ENCODE results near the gene MAP7.

DNA sequence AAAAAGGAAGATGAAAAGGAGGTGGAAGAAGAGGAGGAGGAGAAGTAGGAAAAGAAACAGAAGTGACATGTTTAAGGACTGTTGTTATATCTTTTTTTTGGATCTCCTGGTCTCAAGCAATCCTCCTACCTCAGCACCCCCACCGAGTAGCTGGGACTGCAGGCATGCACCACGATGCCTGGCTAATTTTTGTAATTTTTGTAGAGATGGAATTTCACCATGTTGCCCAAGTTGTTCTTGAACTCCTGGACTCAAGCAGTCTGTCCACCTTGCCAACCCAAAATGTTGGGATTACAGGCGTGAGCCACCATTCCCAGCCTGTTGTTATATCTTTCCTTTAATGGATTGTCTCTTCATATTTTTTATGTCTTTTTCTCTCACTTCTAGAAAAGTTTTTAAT lies 241.1 kb downstream of the MAP7 start:
- TF ChIP-seq, protein P1, sequence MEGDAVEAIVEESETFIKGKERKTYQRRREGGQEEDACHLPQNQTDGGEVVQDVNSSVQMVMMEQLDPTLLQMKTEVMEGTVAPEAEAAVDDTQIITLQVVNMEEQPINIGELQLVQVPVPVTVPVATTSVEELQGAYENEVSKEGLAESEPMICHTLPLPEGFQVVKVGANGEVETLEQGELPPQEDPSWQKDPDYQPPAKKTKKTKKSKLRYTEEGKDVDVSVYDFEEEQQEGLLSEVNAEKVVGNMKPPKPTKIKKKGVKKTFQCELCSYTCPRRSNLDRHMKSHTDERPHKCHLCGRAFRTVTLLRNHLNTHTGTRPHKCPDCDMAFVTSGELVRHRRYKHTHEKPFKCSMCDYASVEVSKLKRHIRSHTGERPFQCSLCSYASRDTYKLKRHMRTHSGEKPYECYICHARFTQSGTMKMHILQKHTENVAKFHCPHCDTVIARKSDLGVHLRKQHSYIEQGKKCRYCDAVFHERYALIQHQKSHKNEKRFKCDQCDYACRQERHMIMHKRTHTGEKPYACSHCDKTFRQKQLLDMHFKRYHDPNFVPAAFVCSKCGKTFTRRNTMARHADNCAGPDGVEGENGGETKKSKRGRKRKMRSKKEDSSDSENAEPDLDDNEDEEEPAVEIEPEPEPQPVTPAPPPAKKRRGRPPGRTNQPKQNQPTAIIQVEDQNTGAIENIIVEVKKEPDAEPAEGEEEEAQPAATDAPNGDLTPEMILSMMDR (IDR thresholded peaks at IDR 0.05): no peak
- TF ChIP-seq POLR2A (IDR thresholded peaks at IDR 0.05): no peak
- TF ChIP-seq EP300 (IDR thresholded peaks at IDR 0.05): no peak
- TF ChIP-seq POLR2AphosphoS5 (IDR thresholded peaks at IDR 0.05): no peak
